GM18907 (cell line): ENCODE data around the gene TACSTD2.
"Not testable (repeated sequence)": the region's sequence is repeated elsewhere in the genome, so short reads cannot be mapped to it uniquely, and the experiment has no call there.

ENCODE experiments used
- ATAC-seq: cut with Tn5 transposase; IDR thresholded peaks from one replicate; pipeline ENCODE4 v1.9.1; 2021; ENCODE audit warnings: mild to moderate bottlenecking, moderate library complexity; ENCODE audit not compliant: unreplicated experiment

The TACSTD2 gene

GRCh38 chr1:58576727-58577653 is at the start of gene TACSTD2:
TACSTD2 (minus strand) TSS chr1:58577252; CDS start chr1:58577156, 96 bp downstream.
- ATAC-seq: no peak

- no peak for ATAC-seq
Observed at GRCh38 chr1:58626293-58626692, 49.2 kb upstream of the TACSTD2 start.

- ATAC-seq: not testable (repeated sequence)
Observed at GRCh38 chr1:58623259-58623658, 46.2 kb upstream of the TACSTD2 start.

- no peak for ATAC-seq
Observed at GRCh38 chr1:58622571-58622970, 45.5 kb upstream of the TACSTD2 start.

GRCh38 chr1:58621391-58621790 is 44.3 kb upstream of the TACSTD2 start:
- peak; percentile 60 for ATAC-seq

GRCh38 chr1:58620926-58621325 is 43.9 kb upstream of the TACSTD2 start:
- ATAC-seq: peak; percentile 4

- ATAC-seq: no peak
Observed at GRCh38 chr1:58620259-58620658, 43.2 kb upstream of the TACSTD2 start.

- no peak for ATAC-seq
Observed at GRCh38 chr1:58619286-58620054, 42.4 kb upstream of the TACSTD2 start.

- ATAC-seq: no peak
Observed at GRCh38 chr1:58618303-58618702, 41.3 kb upstream of the TACSTD2 start.

GRCh38 chr1:58611861-58612385 is 34.9 kb upstream of the TACSTD2 start:
- no peak for ATAC-seq

- ATAC-seq: no peak
Observed at GRCh38 chr1:58608945-58609344, 31.9 kb upstream of the TACSTD2 start.

GRCh38 chr1:58608297-58608696 is 31.2 kb upstream of the TACSTD2 start:
- no peak for ATAC-seq

GRCh38 chr1:58607391-58607790 is 30.3 kb upstream of the TACSTD2 start:
- ATAC-seq: no peak

- ATAC-seq: not testable (repeated sequence)
Observed at GRCh38 chr1:58601921-58602320, 24.9 kb upstream of the TACSTD2 start.

GRCh38 chr1:58597996-58598395 is 20.9 kb upstream of the TACSTD2 start:
- ATAC-seq: no peak

GRCh38 chr1:58597076-58597475 is 20.0 kb upstream of the TACSTD2 start:
- ATAC-seq: no peak

- ATAC-seq: no peak
Observed at GRCh38 chr1:58596631-58597052, 19.6 kb upstream of the TACSTD2 start.

GRCh38 chr1:58594546-58594945 is 17.5 kb upstream of the TACSTD2 start:
- ATAC-seq: no peak

- no peak for ATAC-seq
Observed at GRCh38 chr1:58592522-58593134, 15.6 kb upstream of the TACSTD2 start.

- ATAC-seq: no peak
Observed at GRCh38 chr1:58591806-58592205, 14.8 kb upstream of the TACSTD2 start.

GRCh38 chr1:58590019-58590418 is 13.0 kb upstream of the TACSTD2 start:
- ATAC-seq: no peak
